Ramos (cell line): ENCODE data around the gene PRKAG2.

Experiments used
- in situ Hi-C: fragments of 300-500 bp; cut with MboI; formaldehyde crosslinking; loops from one replicate; pipeline ENCODE4 v1.14.3; 2022; ENCODE audit warnings: low sequenced_read_pairs; ENCODE audit not compliant: unreplicated experiment

Gene PRKAG2

GRCh38 chr7:151626422-151627115, 250.3 kb downstream of the PRKAG2 start:
- in situ Hi-C loops = loop anchor here (5.0 kb wide), 1 partner anchor 104 kb away; no protein-coding TSS in a partner anchor

- in situ Hi-C loops = loop anchor here (5.0 kb wide), 1 partner anchor 103 kb away; no protein-coding TSS in a partner anchor
Observed at GRCh38 chr7:151625606-151626005, 251.3 kb downstream of the PRKAG2 start.

GRCh38 chr7:151624246-151624928, 252.5 kb downstream of the PRKAG2 start:
- in situ Hi-C loops = no loop called here

GRCh38 chr7:151623766-151624165, 253.1 kb downstream of the PRKAG2 start:
- in situ Hi-C loops = no loop called here

GRCh38 chr7:151621961-151622360, 255.0 kb downstream of the PRKAG2 start:
- in situ Hi-C loops = no loop called here

- in situ Hi-C loops = no loop called here
Observed at GRCh38 chr7:151616443-151617213, 260.3 kb downstream of the PRKAG2 start.

- in situ Hi-C loops = no loop called here
Observed at GRCh38 chr7:151615784-151616183, 261.1 kb downstream of the PRKAG2 start.

GRCh38 chr7:151615058-151615457, 261.9 kb downstream of the PRKAG2 start:
- in situ Hi-C loops = no loop called here

- in situ Hi-C loops = no loop called here
Observed at GRCh38 chr7:151614019-151614418, 262.9 kb downstream of the PRKAG2 start.

- in situ Hi-C loops = no loop called here
Observed at GRCh38 chr7:151611878-151612277, 265.0 kb downstream of the PRKAG2 start.

- in situ Hi-C loops = no loop called here
Observed at GRCh38 chr7:151611041-151611440, 265.9 kb downstream of the PRKAG2 start.

- in situ Hi-C loops = no loop called here
Observed at GRCh38 chr7:151608031-151608551, 268.8 kb downstream of the PRKAG2 start.

GRCh38 chr7:151607464-151607867, 269.4 kb downstream of the PRKAG2 start:
- in situ Hi-C loops = no loop called here

GRCh38 chr7:151603951-151604350, 273.0 kb downstream of the PRKAG2 start:
- in situ Hi-C loops = no loop called here

GRCh38 chr7:151601521-151602305, 275.2 kb downstream of the PRKAG2 start:
- in situ Hi-C loops = no loop called here

- in situ Hi-C loops = no loop called here
Observed at GRCh38 chr7:151600331-151600730, 276.6 kb downstream of the PRKAG2 start.

GRCh38 chr7:151599401-151600227, 277.3 kb downstream of the PRKAG2 start:
- in situ Hi-C loops = no loop called here

GRCh38 chr7:151597541-151598444, 279.1 kb downstream of the PRKAG2 start:
- in situ Hi-C loops = no loop called here
